GM18870 (cell line): ENCODE measurements around the gene TRIM39.
"Not testable (repeated sequence)": the region's sequence is repeated elsewhere in the genome, so short reads cannot be mapped to it uniquely, and the experiment has no call there.

ENCODE experiments used
- ATAC-seq: cut with Tn5 transposase; IDR thresholded peaks from one replicate; pipeline ENCODE4 v1.9.1; 2021; ENCODE audit warnings: moderate library complexity; ENCODE audit not compliant: unreplicated experiment

Gene TRIM39

DNA sequence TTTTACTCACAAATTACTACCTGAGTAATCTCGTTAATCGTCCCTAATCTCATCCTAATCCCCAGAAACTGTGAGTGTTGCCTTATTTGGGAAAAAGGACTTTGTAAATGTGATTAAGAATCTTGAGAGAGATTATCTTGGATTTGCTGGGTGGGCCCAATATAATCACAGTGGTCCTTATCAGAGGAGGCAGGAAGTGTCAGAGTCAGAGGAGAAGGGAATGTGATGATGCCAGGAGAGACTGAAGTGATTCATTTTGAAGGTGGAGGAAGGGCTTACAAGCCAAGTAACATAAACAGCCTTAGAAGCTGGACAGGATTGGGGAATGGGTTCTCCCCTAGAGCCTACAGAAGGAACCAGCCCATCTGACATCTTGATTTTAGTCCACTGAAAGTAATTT lies 34.9 kb downstream of the TRIM39 start:
- ATAC-seq = no peak

DNA sequence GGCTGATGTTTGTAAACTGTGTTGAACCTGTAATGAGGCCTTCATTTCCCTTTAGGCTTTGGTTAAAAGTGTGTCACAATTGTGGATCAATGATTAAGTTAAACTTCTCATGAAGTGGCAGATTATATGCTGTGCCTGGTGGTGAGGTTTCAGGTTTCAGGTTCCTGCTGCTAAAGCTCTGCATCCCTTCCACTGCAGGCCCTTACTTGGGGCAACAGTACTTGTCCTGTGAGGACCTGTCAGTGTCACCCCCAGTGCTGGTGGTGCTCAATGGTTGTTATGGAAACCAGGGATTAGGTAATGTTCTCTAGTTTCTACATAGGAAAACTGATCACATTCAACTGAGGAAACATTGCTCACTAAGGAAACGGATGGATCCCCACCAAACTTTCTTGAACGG lies 36.7 kb downstream of the TRIM39 start:
- no peak for ATAC-seq

DNA sequence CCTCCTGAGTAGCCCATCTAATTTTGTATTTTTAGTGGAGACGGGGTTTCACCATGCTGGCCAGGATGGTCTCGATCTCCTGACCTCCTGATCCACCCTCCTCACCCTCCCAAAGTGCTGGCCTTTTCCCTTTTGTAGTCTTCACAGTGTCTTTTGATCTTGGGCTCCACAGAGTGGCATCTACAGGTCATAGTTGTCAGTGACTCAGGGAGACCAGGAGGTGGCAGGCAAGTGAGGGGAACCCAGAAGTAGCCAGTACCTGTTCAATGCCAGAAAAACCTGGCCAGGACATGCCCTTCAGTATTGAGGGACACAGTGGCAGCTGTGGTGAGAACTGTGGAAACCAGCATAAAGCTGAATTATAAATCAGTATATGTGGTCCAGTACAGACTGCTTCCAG lies 37.9 kb downstream of the TRIM39 start:
- ATAC-seq = no peak

DNA sequence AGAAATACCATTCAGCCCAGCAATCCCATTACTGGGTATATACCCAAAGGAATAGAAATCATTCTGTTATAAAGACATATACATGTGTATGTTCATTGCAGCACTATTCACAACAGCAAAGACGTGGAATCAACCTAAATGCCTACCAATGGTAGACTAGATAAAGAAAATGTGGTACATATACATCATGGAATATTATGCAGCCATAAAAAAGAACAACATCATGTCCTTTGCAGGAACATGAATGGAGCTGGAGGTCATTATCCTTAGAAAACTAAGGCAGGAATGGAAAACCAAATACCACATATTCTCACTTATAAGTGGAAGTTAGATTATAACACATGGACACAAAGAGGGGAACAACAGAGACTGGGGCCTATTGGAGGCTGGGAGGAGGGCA lies 42.6 kb downstream of the TRIM39 start:
- ATAC-seq = not testable (repeated sequence)

DNA sequence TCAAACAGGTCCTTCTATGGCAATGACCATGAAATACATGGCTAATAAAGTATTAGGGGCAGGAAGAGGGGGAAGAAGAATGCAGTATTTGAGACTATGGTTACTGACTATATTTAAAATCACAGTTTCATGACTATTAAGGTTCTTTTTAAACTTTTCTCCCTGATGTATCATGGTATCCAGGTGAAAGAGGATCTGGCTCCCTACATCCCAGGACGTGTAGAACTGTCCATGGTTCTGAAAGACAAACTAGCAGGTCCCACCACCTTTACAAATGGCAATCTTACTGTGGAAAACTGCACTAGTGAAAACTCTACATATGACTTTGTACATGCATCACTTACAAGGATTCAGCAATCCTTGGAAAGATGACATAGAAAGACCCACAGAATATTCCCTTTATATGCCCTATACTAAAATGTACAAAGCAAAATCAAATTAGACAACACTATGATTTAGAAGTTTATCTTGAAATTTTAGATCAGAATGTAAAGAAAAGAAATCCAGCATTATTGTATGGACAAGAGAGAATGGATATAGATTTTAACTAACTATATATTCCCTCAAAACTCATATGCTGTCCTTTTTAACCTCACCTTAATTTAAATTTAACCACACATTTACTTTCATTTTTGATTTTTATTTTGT lies 51.7 kb downstream of the TRIM39 start:
- ATAC-seq = no peak

DNA sequence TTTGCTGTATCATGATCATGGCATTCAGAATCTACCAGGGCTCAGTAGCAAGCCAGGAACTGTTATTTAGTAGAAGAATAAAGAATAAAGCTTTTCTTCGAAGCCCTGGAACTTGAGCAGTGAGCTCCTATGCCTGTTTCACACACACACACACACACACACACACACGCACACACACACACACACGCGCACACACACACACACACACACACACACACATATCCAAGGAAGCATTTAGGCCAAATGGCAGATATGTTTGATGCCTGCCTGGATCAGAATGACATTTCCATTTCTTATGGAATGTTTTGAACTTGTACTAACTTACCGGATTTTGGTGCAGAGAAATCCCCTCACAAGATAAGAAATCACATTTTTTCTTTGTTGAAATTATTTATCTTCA lies 53.7 kb downstream of the TRIM39 start:
- ATAC-seq = no peak

DNA sequence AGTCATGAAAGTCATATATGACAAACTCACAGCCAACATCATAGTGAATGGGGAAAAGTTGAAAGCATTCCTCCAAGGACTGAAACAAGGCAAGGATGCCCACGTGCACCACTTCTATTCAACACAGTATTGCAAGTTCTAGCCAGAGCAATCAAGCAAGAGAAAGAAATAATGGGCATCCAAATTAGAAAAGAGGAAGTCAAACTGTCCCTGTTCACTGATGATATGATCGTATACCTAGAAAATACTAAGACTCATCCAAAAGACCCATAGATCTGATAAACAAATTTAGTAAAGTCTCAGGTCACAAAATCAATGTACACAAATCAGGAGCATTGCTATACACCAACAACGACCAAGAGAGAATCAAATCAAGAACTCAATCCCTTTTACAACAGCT lies 59.4 kb downstream of the TRIM39 start:
- ATAC-seq = no peak

DNA sequence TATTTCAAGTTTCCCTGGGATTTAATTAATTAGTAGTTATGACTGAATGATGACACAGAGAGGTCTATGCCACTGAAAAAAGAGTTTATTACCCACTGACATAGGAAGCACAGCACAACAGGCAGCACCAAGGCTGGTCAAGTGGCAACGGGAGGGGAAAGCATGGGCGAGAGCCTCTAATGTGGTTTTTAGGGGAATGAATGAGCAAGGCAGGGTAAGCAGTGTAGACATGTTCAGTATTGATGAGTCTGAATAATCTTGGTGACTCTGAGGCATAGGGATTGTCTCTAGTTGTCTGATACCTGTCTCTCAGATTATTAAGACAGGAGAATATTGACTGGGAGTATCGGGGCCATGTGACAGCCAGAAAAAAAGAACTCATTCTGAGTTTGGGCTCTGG lies 64.5 kb downstream of the TRIM39 start:
- ATAC-seq = no peak
